GM18909 (cell line): Measurements from ENCODE around the gene PARP12.

Experiments
- ATAC-seq: cut with Tn5 transposase; IDR thresholded peaks from one replicate; pipeline ENCODE4 v1.9.1; 2021; ENCODE audit warnings: mild to moderate bottlenecking; ENCODE audit not compliant: unreplicated experiment, poor library complexity

PARP12 gene

GRCh38 chr7:140018125-140019043, 44.4 kb downstream of the PARP12 start:
- no peak for ATAC-seq

DNA sequence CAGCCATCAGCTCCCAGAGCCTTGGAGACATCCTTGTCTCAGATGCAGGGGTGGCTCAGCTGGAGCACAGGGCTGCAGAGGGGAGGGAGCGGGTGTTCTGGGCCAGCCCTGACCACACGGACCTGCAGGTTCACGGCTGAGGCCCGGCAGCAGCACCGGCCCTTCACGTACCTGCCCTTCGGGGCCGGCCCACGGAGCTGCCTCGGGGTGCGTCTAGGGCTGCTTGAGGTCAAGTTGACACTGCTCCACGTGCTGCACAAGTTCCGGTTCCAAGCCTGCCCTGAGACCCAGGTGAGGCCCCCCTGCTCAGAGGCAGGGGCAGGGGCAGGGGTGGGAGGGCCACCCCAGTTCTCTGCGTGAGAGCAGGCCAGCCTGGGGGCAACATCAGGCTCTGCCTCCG, 45.2 kb downstream of the PARP12 start:
- ATAC-seq, result no peak

DNA sequence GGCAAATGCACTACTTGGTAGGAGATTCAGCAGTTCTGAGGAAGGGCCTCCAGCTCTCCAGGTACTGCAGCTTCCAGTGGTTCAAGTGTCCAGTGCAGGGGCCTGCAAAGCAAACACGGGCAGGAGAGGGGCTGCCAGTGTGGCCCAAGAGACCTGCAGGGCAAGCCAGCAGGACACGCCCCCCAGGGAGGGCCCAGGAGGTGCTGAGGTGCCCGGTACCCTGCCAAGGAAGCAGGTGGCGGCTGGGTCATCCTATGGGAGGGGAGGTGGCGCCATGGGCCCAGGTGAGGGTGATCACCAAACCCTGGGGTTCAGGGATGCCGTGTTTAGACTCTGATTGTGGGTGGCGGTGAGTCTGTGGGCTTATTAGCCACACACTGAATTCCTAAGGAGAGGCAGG, 45.7 kb downstream of the PARP12 start:
- ATAC-seq, result no peak

DNA sequence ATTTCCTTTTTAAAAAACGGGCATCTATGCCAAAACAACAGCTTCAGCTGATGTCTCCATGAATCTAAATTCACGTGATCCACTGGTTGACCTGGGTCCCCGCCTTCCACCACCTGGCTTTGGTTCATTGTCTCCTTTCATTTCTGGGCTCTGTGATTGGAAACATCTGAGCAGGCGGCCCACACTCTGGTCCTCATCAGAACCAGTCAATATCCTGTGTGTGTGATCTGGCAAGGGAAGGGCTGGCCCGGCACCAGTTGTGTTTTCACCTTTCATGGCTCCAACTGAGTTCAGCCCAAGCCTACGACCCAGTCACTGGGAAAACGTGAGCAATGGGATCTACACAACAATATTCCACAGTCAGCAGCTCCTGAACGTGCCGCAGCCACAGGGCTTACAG, 46.2 kb downstream of the PARP12 start:
- no peak for ATAC-seq

DNA sequence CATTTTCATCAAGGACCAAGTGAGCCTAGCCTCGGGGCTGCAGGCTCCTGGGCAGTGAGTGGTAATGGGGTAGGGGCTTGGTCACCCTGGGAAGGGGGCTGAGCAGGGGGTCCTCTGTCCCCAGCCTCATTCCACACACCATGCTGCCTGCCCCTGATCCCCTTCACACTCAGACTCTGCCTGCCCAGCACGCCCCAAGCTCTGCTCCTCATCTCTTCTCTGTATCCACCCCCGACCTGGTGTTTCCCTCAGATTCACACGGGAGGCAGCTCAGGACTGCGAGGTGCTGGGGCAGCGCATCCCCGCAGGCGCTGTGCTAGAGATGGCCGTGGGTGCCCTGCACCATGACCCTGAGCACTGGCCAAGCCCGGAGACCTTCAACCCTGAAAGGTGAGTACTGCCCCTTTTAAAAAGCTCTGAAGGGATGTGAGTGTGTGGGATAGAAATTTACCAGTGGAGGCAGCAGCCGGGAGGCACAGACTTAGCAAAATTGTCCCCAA, 47.2 kb downstream of the PARP12 start:
- ATAC-seq, result no peak

DNA sequence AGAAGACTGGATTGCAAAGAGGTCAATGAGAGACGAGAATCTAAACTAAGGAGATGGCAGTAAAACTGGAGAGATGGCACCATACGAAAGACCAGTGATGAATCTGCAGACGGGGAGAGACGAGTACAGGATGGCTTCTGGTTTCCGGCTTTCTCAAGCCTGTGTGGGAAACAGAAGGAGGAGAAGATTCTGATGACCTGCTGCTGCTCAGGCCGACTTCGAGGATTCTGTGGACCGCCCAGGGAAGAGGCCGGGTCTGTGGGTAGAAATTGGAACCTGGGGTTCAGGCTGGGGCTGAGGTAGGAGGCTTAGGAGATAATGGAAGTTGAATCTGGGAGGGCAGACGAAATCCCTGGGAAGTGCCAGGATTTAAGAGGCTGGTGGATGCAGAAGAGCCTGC, 48.6 kb downstream of the PARP12 start:
- ATAC-seq, result no peak

DNA sequence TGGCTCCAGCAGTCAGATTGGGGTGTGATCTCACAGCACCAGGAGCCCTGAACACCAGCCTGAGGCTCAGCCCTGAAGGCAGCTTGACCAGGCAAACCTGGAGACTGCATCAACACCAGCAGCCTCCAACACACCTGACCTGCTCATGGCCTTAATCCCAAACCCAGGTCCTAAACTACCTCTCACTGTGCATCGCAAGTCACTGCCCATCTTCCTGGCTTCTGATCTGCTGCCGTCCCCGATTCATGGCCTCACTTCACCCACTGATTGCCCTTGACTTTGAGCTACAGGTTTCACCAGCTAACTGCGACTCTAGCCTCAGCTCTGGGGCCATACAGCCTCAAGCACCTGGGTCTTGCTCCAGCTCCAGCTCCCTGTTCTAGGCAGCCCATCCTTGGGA, 49.1 kb downstream of the PARP12 start:
- no peak for ATAC-seq

DNA sequence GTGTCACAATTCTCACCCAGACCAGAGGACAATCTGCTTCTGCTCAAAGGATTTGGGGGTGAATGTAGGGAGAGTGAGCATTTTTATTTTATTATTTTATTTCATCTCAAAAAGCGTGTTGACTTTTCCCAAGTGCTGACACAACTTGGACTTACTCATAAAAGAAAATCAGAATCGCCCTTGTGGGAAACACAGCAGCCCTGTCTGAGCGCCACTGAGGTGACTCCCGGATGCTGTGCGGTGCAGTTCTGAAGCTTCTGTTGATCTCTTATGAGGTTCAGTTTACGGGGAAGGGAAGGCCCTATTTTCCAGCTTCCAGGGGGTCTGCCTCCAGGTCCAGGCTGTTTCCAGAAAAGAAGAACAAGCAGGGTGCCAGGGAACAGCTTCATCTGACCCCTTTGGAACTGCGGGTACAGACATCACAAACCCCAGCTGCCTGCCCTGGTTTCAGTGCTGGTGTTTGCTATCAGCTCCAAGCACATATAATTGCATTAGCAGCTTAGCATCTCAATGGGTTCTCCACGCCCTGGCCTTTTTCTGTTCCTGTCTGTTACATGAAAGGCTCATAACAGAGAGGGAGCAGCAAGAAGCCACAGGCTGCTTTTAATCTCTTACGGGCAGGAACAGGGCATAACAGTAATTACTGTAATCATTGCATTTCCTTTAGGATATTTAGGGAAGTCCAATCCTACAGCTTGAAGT, 52.4 kb downstream of the PARP12 start:
- no peak for ATAC-seq

GRCh38 chr7:140009735-140010134, 53.0 kb downstream of the PARP12 start:
- no peak for ATAC-seq

- no peak for ATAC-seq
Measured at GRCh38 chr7:140008755-140009610, 53.8 kb downstream of the PARP12 start.

DNA sequence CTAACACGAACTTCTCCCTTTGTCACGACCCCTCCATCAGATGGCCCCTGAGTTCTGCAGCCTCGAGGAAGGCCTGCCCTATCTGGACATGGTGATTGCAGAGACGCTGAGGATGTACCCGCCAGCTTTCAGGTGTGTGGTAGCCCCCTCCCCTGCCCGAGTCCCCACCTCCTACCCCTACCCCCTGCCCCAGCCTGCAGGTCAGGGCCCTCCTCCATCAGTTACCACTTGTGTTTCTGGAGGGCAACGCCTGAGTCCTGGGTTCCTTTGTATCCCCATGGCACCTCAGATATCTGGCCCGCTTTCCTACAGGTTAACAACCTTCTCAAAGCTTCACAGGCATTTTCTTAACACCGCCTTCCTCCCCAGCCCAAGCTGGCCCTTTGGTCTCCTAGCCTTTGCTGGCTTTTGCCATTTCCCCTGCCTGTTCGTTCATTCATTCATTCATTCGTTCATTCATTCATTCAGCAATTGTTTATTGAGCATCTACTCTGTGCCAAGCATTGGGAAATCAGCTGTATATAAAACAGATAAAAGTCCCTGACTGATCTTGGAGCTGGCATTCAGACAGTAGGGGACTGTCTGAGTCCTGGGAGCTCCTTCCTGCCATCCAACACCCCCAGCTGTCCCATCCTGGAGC, 55.6 kb downstream of the PARP12 start:
- ATAC-seq, result no peak

DNA sequence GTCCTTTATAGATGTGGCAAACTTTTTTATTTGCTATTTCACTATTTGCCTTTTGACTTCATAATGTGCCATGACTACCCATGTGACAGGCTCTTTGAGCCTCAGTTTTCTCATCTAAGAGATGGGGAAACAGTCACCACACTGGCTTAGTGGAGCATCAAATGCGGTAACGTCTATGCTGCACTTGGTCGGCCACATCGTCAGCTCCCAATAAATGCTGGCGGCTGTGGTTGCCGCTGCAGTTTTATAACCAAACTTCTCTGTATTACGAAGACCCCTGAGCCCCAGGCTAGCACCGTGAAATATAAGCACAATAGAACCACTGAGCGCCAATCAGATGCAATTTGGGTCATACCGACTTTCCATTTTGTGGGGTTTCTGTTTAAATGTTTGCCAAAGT, 56.2 kb downstream of the PARP12 start:
- ATAC-seq, result no peak

GRCh38 chr7:140005754-140006503, 56.8 kb downstream of the PARP12 start:
- ATAC-seq, result no peak

GRCh38 chr7:140005341-140005740, 57.4 kb downstream of the PARP12 start:
- no peak for ATAC-seq

- ATAC-seq, result no peak
Measured at GRCh38 chr7:140004672-140005071, 58.1 kb downstream of the PARP12 start.

- ATAC-seq, result no peak
Measured at GRCh38 chr7:140003913-140004382, 58.8 kb downstream of the PARP12 start.

DNA sequence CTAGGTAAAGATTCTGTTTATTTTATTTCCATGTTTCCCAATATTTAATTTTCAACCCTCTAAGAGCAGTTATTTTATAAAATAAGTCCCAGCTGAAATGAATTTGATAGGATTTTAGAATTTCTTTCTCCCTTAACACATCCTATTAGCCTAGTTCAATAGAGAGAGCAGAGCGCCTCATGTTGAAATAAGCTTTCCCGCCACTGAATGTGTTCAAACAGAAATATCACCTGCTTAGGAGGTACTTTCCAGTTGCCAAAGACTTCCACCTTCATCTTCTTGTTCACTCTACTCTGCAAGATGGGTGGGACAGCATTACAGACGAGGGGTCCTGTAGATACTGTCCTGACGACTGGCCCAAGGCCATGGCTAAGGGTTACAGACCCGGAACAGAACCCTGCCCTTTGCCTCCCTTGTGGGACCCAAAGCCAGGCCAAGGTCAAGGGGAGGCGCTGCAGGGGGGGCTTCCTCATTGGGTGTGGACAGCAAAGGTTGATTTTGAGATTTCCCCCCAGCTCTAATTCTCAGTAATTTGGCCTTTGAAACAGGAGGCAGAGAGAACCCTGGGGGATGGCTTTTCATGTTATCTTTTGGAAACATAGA, 62.0 kb downstream of the PARP12 start:
- ATAC-seq, result no peak

- no peak for ATAC-seq
Measured at GRCh38 chr7:139999516-139999915, 63.2 kb downstream of the PARP12 start.

DNA sequence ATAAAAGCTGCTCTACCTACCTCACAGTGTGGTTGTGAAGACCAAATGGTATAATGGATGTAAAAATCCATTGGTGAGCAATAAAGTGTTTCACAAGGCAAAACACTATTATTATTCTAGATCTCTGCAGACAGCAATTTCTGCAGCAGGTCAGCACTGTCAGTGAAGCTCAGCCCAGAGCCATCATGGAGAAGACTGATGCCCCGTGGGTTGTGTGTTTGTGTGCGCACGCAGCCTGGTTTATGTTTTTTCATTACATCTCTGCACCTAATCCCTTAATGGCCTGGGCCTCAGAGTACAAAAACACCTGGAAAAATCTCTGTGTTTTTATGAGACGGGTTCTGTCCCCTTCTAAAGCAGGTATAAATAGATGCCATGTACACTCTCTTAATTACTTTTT, 64.2 kb downstream of the PARP12 start:
- no peak for ATAC-seq
